Posterior cingulate gyrus (tissue), 11 donors: ENCODE results near the gene RHOF.
"Not testable (repeated sequence)": the region's sequence is repeated elsewhere in the genome, so short reads cannot be mapped to it uniquely, and the experiment has no call there.

Source experiments
- DNase-seq, 10 donors: peaks; one replicate each; pipeline versions ENCODE4 v3.0.0 to v3.0.0-alpha.2; 2020 to 2021; ENCODE audit warnings: mixed read lengths in 3 of 10
- intact Hi-C: fragments of 100-400 bp; cut with DNase I; formaldehyde crosslinking; loops from one replicate; pipeline ENCODE4 v1.15.1; 2023

RHOF gene

GRCh38 chr12:121755591-121755990 is 37.9 kb downstream of the RHOF start:
- DNase-seq: no peak
- intact Hi-C loops: no loop called here

DNA sequence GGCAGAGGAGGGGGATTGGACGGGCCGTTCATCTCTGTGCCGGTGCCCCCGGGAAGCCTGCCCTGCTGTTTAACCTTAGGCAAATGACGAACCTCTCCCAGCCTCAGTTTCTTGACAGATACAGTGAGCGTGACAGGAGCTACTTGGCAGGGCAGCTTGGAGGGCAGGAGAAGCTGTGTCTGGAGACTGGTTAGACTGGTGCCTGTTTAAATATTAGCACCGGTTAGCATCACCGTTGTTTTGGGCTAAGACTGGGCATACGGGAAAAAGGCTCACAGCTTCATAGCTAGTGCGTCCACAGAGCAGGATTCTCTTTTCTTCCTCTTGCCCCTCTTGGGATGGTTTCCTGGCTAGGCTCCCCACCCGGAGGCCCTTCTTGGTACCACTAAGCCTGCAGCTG is 38.7 kb downstream of the RHOF start:
- DNase-seq: no peak
- intact Hi-C loops: no loop called here

DNA sequence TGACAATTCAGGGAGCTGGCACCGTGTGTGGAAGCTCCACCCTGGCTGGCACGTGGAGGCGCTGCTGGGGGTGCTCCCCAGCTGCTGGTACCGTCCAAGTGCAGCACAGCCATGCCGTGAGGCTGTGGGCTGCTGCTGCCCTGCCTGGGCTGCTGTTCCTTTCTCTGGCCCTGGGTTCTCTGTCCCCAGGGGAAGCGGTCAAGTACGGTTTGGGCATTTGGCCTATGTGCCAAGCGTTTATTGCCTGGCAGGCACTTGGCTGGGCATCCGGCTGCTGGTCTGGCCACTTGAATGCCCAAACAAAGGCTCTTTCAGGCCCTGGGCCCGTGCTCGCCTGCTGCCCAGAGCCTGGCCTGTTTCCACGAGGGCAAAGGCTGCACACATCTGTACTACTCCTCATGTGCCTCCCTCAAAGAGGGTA is 39.6 kb downstream of the RHOF start:
- intact Hi-C loops: no loop called here

GRCh38 chr12:121751749-121752351 is 41.6 kb downstream of the RHOF start:
- DNase-seq: no peak
- intact Hi-C loops: no loop called here

More for the DNA sequence above, 39.6 kb downstream of the RHOF start:
- peak; percentile 67 to 98 (median 80) for DNase-seq

DNA sequence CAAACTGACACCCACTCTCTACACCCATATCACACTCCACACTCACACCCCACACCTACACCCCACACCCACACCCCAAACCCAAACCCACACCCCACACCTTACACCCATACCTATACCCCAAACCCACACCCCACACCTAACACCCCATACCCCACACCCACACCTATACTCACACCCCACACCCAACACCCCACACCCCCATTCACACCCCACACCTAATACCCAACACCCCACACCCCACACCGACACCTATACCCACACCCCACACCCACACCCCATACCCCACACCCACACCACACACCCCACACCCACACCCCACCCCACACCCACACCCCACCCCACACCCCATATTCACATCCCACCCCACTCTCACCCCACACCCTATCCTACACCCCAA is 42.5 kb downstream of the RHOF start:
- intact Hi-C loops: no loop called here
- no peak for DNase-seq

GRCh38 chr12:121750507-121750955 is 43.0 kb downstream of the RHOF start:
- intact Hi-C loops: no loop called here
- no peak for DNase-seq

- no peak for DNase-seq
- intact Hi-C loops: no loop called here
Measured at GRCh38 chr12:121749267-121749666, 44.2 kb downstream of the RHOF start.

- intact Hi-C loops: no loop called here
- DNase-seq: no peak
Measured at GRCh38 chr12:121748571-121749265, 44.8 kb downstream of the RHOF start.

DNA sequence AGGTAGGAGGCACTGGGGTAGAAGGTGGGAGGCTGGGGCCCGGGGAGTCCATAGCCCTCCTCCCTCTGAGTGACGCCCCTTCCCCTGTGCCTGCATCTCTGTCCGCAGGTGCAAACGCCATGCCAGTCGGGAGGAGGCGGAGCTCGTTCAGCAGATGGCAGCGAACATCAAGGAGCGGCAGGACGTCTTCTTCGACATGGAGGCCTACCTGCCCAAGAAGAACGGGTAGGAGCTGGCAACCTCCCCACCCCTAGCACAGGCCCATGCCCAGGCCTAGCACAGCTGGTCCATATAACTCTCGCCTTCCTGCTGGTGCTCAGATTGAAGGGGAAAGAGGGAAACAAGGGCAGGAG is 45.3 kb downstream of the RHOF start:
- intact Hi-C loops: no loop called here
- no peak for DNase-seq

DNA sequence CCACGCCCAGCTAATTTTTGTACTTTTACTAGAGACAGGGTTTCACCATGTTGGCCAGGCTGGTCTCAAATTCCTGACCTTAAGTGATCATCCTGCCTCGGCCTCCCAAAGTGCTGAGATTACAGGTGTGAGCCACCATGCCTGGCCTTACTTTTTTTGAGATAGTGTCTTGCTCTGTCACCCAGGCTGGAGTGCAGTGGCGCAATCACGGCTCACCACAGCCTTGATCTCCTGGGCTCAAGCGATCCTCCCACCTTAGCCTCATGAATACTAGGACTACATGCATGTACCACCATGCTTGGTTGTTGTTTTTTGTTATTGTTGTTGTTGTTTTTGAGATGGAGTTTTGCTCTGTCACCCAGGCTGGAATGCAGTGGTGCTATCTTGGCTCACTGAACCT is 47.9 kb downstream of the RHOF start:
- intact Hi-C loops, DNase-seq: not testable (repeated sequence)

- intact Hi-C loops: no loop called here
- no peak for DNase-seq
Measured at GRCh38 chr12:121741743-121742142, 51.7 kb downstream of the RHOF start.

GRCh38 chr12:121740847-121741246 is 52.6 kb downstream of the RHOF start:
- DNase-seq: peak in 1 of 10 donors; percentile 33
- intact Hi-C loops: no loop called here

GRCh38 chr12:121738340-121738858 is 55.1 kb downstream of the RHOF start:
- no peak for DNase-seq
- intact Hi-C loops: no loop called here

DNA sequence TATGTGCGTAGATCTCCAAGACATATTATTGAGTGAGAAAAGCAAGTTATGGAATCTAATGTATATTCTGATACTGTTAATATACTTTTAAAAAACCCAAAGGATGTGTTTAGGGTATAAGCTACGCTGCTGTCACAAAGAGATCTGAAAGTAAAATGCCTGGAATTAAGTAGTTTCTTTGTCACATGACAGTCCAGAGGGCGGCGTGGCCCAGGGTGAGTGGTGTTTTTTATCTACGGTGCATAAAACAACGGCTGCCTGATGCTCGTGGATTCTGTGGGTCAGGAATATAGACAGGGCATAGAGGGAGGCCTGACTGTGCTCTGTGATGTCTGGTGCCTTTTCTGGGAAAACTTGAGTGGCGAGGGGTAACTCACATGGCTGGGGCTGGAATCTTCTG is 59.6 kb downstream of the RHOF start:
- no peak for DNase-seq
- intact Hi-C loops: no loop called here

DNA sequence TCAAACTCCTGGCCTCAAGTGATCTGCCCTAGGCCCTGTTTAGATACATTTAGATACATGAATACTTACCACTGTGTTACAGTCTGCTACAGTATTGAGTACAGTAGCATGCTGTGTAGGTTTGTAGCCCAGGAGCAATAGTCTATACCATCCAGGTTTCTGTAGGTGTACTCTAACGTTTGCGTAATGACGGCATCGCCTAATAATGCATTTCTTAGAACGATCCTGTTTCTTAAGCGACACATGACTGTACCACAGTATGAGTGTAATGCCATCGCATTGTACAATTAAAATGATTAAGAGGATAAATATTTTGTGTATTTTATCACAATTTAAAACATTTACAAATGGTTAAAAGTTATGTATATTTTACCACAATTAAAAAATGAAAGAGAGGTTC is 62.0 kb downstream of the RHOF start:
- no peak for DNase-seq
- intact Hi-C loops: no loop called here

- intact Hi-C loops: no loop called here
Measured at GRCh38 chr12:121729021-121729420, 64.5 kb downstream of the RHOF start.

More at GRCh38 chr12:121729021-121729420, 64.5 kb downstream of the RHOF start:
- DNase-seq: peak in 1 of 10 donors; percentile 14
